Smooth muscle cell (in vitro differentiated cells): Measurements from ENCODE around the gene NUP98. TPM values are rescaled to one million over a fixed set of nuclear protein-coding genes. Genes with fewer than 3 reads are reported as not detected.
"Not testable (repeated sequence)": the region's sequence is repeated elsewhere in the genome, so short reads cannot be mapped to it uniquely, and the experiment has no call there.

ENCODE experiments used
- DNase-seq: peaks from one replicate; lab custom pipeline; 2025; ENCODE audit not compliant: unreplicated experiment; lab: John Stamatoyannopoulos, UW
- H2AFZ ChIP-seq: fragments of 200-600 bp; sonication (generic); 2 replicates; pipeline ENCODE4 v1.6.0; 2016; ENCODE audit warnings: antibody characterized with exemption, low read depth, mild to moderate bottlenecking
- H3F3A ChIP-seq: fragments of 200-600 bp; sonication (generic); 2 replicates; pipeline ENCODE4 v1.6.0; 2017; ENCODE audit warnings: antibody characterized with exemption, low read depth
- H3K27ac ChIP-seq: fragments of 200-600 bp; sonication (generic); 2 replicates; pipeline ENCODE4 v1.5.1; 2016; ENCODE audit warnings: low read depth, mild to moderate bottlenecking
- H3K27me3 ChIP-seq: fragments of 200-600 bp; sonication (generic); 2 replicates; pipeline ENCODE4 v1.6.1; 2016; ENCODE audit warnings: low read depth, mild to moderate bottlenecking
- H3K36me3 ChIP-seq: fragments of 200-600 bp; sonication (generic); 2 replicates; pipeline ENCODE4 v1.5.1; 2016; ENCODE audit warnings: low read depth
- H3K4me1 ChIP-seq: fragments of 200-600 bp; sonication (generic); 2 replicates; pipeline ENCODE4 v1.5.1; 2016; ENCODE audit warnings: low read depth
- H3K4me2 ChIP-seq: fragments of 200-600 bp; sonication (generic); 2 replicates; pipeline ENCODE4 v1.6.0; 2016; ENCODE audit warnings: mild to moderate bottlenecking
- H3K4me3 ChIP-seq: fragments of 200-600 bp; sonication (generic); 2 replicates; pipeline ENCODE4 v1.5.1; 2016; ENCODE audit warnings: mild to moderate bottlenecking
- H3K79me2 ChIP-seq: fragments of 200-600 bp; sonication (generic); 2 replicates; pipeline ENCODE4 v1.6.0; 2016; ENCODE audit warnings: low read depth, mild to moderate bottlenecking
- H3K9ac ChIP-seq: fragments of 200-600 bp; sonication (generic); 2 replicates; pipeline ENCODE4 v1.6.0; 2016; ENCODE audit warnings: low read depth
- H3K9me3 ChIP-seq: fragments of 200-600 bp; sonication (generic); replicated peaks from 2 replicates; pipeline ENCODE4 v1.5.1; 2016; ENCODE audit warnings: low read depth
- H4K20me1 ChIP-seq: fragments of 200-600 bp; sonication (generic); 2 replicates; pipeline ENCODE4 v1.6.0; 2016; ENCODE audit warnings: low read depth
- CTCF ChIP-seq: fragments of 200-600 bp; sonication (generic); IDR thresholded peaks from 2 replicates; pipeline ENCODE4 v1.5.1; 2017; ENCODE audit warnings: borderline replicate concordance, mild to moderate bottlenecking, antibody characterized with exemption; ENCODE audit not compliant: insufficient read depth, poor library complexity, severe bottlenecking
- WGBS: methylation state at CpG from one replicate; pipeline ENCODE4 v1.1.7; 2016; ENCODE audit warnings: low lambda C conversion rate; 5-methylcytosine and 5-hydroxymethylcytosine counted together
- polyA plus RNA-seq: library from polyadenylated mRNA; unstranded; fragments of >200 nt; fragmentation: Nextera tagmentation; extraction: Ambion mirVana; gene quantifications from 2 replicates; pipeline ENCODE4 v1.2.1, GENCODE V29; 2016
- total RNA-seq: library from RNA; depleted of rRNA; stranded (reverse); fragments of >200 nt; gene quantifications from 2 replicates; pipeline ENCODE4 v1.2.3, GENCODE V29; 2014

The NUP98 gene
- total and polyA plus RNA-seq, 2 experiments from 2014 or later, result 19.6 to 84.0 TPM

DNA sequence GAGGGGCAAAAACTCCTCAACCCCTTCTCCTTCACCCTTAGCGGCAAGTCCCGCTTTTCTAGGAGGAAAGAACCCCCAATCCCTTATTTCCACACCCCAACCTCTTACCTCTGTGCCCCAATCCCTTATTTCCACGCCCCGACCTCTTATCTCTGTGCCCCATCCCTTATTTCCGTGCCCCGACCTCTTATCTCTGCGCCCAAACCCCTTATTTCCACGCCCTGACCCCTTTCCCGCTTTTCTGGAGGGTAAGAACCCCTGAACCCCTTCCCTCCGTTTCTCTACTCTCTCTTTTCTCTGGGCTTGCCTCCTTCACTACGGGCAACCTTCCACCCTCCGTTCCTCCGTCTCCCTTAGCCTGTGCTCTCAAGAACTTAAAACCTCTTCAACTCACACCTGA lies 148.5 kb downstream of the NUP98 start:
- not testable (repeated sequence) for H4K20me1 ChIP-seq, H3K9ac ChIP-seq

DNA sequence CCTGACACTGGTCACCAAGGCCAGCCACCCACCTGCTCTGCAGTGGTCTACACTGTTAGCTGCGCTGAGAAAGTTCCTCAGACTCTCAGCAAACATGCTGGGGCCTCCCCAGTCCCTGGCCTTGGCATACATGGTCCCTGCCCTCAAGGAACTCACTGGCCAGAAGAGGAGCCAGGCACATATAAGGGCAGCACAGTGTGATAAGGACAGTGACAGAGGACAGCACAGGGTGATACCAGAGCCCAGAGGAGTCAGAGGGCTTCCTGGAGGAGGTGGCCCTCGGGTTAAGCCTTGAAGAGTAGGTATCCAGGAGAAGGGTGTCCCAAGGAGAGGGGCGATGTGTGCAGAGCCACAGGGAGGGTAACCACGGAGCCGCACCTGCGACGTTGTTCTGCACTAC lies 151.8 kb downstream of the NUP98 start:
- DNase-seq, result no peak
- Histone ChIP-seq H4K20me1 (no peaks in the 10 kb centered on the region), H3K27me3 (no peaks in the 10 kb centered on the region), H3K27ac (no peak overlapping the region), H3K4me2 (no peak overlapping the region), H3K9me3 (no peaks in the 10 kb centered on the region), H3K36me3 (no peaks in the 10 kb centered on the region), H3K79me2 (no peaks in the 10 kb centered on the region), H3K4me1 (peaks cover 4% of the 10 kb centered on the region), H3K9ac (no peak overlapping the region), H2AFZ (no peak overlapping the region), H3K4me3 (no peak overlapping the region), H3F3A (no peaks in the 10 kb centered on the region)
- WGBS, result 96% methylated on average over 7 of the region's 7 CpGs
- TF ChIP-seq CTCF, result no peak

More for the DNA sequence above, 148.5 kb downstream of the NUP98 start:
- H3K27me3 ChIP-seq, H3K36me3 ChIP-seq, H3K27ac ChIP-seq, H3K79me2 ChIP-seq, H3K4me2 ChIP-seq, H3K4me1 ChIP-seq, H2AFZ ChIP-seq, H3F3A ChIP-seq, H3K4me3 ChIP-seq, H3K9me3 ChIP-seq, DNase-seq: not testable (repeated sequence)
- 92% methylated on average over 10 of the region's 13 CpGs for WGBS

DNA sequence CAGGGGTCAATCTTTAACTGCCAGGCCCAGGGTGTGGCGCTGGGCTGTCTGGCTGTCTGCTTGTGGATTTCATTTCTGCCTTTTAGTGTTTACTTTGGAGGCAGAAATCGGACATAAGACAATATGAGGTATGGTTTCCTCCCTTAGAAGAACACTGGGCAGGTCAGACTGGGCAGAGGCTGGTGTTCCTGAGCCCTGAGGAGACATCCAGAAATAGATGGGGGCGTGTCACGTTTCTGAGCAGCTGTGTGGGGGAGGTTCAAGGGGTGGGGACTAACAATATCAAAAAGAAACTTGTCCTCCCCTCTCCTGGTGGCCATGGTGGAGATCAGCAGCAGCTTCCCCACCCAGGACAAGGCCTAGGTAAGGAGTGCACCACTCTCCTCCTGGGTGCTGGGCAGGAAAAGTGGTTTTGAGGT lies 152.5 kb downstream of the NUP98 start, which contains the start of gene ART1:
TSS of gene ART1 (plus strand) at position 312 of the 419 bp plus-strand sequence. CDS start 14,086 bp downstream, outside the sequence.
- Histone ChIP-seq H3K27ac (no peak within 1 kb of the TSS), H3K4me2 (no peak within 1 kb of the TSS), H3K9me3 (no peaks in the 10 kb centered on the region), H3K27me3 (no peaks in the 10 kb centered on the region), H2AFZ (no peak within 1 kb of the TSS), H3K9ac (no peak within 1 kb of the TSS), H3K4me1 (peaks cover 4% of the 10 kb centered on the region), H3F3A (no peaks in the 10 kb centered on the region), H4K20me1 (no peaks in the 10 kb centered on the region), H3K79me2 (no peaks in the 10 kb centered on the region), H3K36me3 (no peaks in the 10 kb centered on the region), H3K4me3 (no peak within 1 kb of the TSS)
- TF ChIP-seq CTCF, result no peak
- 88% methylated on average over 4 of the region's 4 CpGs for WGBS
- no peak for DNase-seq

- H3K9me3 ChIP-seq, H3K36me3 ChIP-seq, H3K9ac ChIP-seq, H3F3A ChIP-seq, DNase-seq, H4K20me1 ChIP-seq, H3K27me3 ChIP-seq, H3K4me1 ChIP-seq, H3K79me2 ChIP-seq, H3K27ac ChIP-seq: not testable (repeated sequence)
- 30% methylated on average over 8 of the region's 11 CpGs for WGBS
- Histone ChIP-seq H3K4me3 (peak overlapping the region; percentile 68), H3K4me2 (peak overlapping the region; percentile 99), H2AFZ (peak overlapping the region; percentile 82)
Observed at GRCh38 chr11:3643102-3643546, 154.2 kb downstream of the NUP98 start.
